Fibroblast of the aortic adventitia (primary cell): ENCODE measurements around the gene PCSK6. TPM values are rescaled to one million over a fixed set of nuclear protein-coding genes. Genes with fewer than 3 reads are reported as not detected.

Experiments
- DNase-seq: peaks from one replicate; pipeline ENCODE4 v3.0.0-alpha.2; 2010; ENCODE audit warnings: low read depth
- H3K4me3 ChIP-seq: 2 replicates; pipeline ENCODE4 v1.5.1; 2011; ENCODE audit warnings: low read depth, mild to moderate bottlenecking, control low read depth, low read length, moderate library complexity
- CTCF ChIP-seq: IDR thresholded peaks from 2 replicates; pipeline ENCODE4 v1.5.1; 2011; ENCODE audit warnings: mild to moderate bottlenecking, low read length, control low read depth, inconsistent platforms; ENCODE audit not compliant: insufficient read depth
- total RNA-seq: library from RNA; depleted of rRNA; stranded (reverse); fragments of >200 nt; gene quantifications from 2 replicates; pipeline ENCODE4 v1.2.3, GENCODE V29; 2012; ENCODE audit warnings: low replicate concordance

PCSK6 gene
- total RNA-seq, 1 donor, result 0.81 TPM

- DNase-seq, result no peak
- no peak overlapping the region for H3K4me3 ChIP-seq
- TF ChIP-seq CTCF, result no peak
Measured at GRCh38 chr15:101434032-101434920, 55.2 kb downstream of the PCSK6 start.

GRCh38 chr15:101433396-101433795, 56.1 kb downstream of the PCSK6 start:
- TF ChIP-seq CTCF, result no peak
- DNase-seq, result no peak
- no peak overlapping the region for H3K4me3 ChIP-seq

- DNase-seq, result no peak
- H3K4me3 ChIP-seq, result no peak overlapping the region
- no peak for TF ChIP-seq CTCF
Measured at GRCh38 chr15:101432982-101433381, 56.5 kb downstream of the PCSK6 start.

- TF ChIP-seq CTCF, result no peak
- DNase-seq, result no peak
- H3K4me3 ChIP-seq, result no peak overlapping the region
Measured at GRCh38 chr15:101431748-101432147, 57.8 kb downstream of the PCSK6 start.

GRCh38 chr15:101431301-101431700, 58.2 kb downstream of the PCSK6 start:
- no peak for TF ChIP-seq CTCF
- no peak overlapping the region for H3K4me3 ChIP-seq
- DNase-seq, result no peak

- TF ChIP-seq CTCF, result no peak
- no peak for DNase-seq
- H3K4me3 ChIP-seq, result no peak overlapping the region
Measured at GRCh38 chr15:101429646-101430045, 59.9 kb downstream of the PCSK6 start.
